Measurements from ENCODE around the gene ITGB1. TPM values are rescaled to one million over a fixed set of nuclear protein-coding genes. Genes with fewer than 3 reads are reported as not detected.
A peak's percentile ranks its signal among the peaks of the same experiment; 100 is the strongest.
"Not testable (repeated sequence)": the region's sequence is repeated elsewhere in the genome, so short reads cannot be mapped to it uniquely, and the experiment has no call there.

The ITGB1 gene
- total RNA-seq: 373 TPM

DNA sequence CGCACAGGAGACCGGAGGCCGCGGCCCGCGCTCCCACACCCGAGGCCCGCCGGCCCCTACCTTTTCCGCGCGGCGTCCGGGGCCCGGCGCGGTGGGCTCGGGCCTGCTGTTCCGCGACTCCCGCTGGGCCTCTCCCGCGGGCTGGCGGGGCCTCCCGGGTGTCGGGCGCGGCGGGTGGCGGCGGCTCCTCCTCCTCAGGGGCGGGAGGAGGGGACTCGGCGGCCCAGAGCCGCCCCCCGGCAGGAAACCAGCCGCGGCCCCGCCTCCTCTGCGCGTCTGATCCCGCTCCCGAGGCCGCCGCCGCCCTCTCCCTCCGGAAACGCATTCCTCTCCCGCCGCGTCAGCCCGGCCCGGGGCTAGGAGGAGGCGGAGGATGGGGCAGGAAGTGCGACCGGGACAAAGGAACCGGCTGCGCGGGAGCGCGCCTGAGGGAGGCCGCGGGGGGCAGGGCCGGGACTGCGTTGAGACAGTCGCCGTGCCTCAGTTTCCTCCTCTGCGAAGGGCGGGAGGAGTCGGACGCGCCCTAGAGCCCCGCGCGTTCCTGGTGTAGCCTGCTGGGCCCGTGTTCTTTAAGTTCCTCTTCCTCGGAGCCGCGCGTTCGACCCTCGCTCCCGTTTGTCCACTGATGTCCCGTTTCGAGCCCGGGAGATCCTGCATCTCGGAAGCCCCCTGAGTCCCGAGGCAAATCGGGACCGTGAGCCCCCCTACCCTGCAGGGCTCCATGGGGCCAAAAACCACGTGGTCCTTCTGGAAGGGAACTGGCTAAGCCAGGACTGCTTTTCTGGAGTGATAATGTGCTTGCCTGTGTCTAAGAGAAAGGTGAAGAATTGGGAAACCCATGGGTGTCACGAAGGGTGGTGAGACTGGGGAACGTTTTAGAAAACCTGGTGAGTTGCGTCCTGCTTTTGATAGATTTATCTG is at the start of gene ITGB1:
TSS of gene ITGB1 (minus strand) at position 146 of the 921 bp plus-strand sequence. CDS start 22,672 bp downstream, outside the sequence.
- DNase-seq (ENCODE audit: low spot score): peak; percentile 99
- intact Hi-C loops (cut with DNase I): no loop called here
- peak; percentile 98 for ATAC-seq

GRCh38 chr10:33006342-33006887 is 48.4 kb upstream of the ITGB1 start:
- DNase-seq (ENCODE audit: low spot score) (no peak), ATAC-seq (no peak)
- intact Hi-C loops (cut with DNase I): no loop called here

- DNase-seq (ENCODE audit: low spot score): peak; percentile 74
- peak; percentile 95 for ATAC-seq
- intact Hi-C loops (cut with DNase I): no loop called here
Observed at GRCh38 chr10:33005322-33006301, 47.6 kb upstream of the ITGB1 start.

GRCh38 chr10:33001908-33002492 is 44.0 kb upstream of the ITGB1 start:
- ATAC-seq (no peak), DNase-seq (ENCODE audit: low spot score) (no peak)
- intact Hi-C loops (cut with DNase I): no loop called here

DNA sequence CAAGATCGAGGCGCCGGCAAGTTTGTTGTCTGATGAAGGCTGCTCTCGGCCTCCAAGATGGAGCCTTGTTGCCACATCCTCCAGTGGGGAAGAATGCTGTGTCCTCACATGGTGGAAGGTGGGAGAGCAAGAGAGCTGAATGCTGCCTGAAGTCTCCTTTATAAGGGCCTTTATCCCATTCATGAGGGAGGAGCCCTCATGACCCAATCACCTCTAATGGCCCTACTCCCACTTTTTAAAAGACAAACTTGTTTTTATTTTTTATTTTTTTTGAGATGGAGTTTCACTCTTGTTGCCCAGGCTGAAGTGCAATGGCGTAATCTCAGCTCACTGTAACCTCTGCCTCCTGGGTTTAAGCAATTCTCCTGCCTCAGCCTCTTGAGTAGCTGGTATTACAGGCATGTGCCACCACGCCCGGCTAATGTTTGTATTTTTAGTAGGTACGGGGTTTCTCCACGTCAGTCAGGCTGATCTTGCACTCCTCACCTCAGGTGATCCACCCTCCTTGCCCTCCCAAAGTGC is 40.1 kb upstream of the ITGB1 start:
- intact Hi-C loops (cut with DNase I); DNase-seq (ENCODE audit: low spot score); ATAC-seq: not testable (repeated sequence)

DNA sequence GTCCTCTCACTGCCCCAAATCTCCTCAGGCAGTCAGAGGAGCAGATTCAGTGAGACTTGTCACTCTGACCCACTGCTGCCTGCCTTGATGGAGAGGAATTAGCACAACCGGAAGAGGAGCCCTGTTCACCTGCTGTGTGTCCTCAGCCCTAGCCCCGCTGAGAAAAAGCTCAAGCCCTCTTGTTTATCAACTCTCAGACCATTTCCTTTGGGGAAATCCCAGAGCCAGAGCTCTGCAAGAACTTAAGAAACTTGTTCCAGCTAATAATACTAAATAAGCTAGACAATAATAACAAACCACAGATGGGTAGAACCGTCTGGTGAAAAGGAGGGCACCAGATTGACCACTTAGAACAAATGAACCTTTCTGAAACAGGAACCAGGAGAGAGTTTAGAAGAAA is 37.7 kb upstream of the ITGB1 start:
- ATAC-seq (no peak), DNase-seq (ENCODE audit: low spot score) (no peak)
- intact Hi-C loops (cut with DNase I): no loop called here

- DNase-seq (ENCODE audit: low spot score) (no peak), ATAC-seq (no peak)
- intact Hi-C loops (cut with DNase I): no loop called here
Observed at GRCh38 chr10:32995066-32995622, 37.1 kb upstream of the ITGB1 start.

DNA sequence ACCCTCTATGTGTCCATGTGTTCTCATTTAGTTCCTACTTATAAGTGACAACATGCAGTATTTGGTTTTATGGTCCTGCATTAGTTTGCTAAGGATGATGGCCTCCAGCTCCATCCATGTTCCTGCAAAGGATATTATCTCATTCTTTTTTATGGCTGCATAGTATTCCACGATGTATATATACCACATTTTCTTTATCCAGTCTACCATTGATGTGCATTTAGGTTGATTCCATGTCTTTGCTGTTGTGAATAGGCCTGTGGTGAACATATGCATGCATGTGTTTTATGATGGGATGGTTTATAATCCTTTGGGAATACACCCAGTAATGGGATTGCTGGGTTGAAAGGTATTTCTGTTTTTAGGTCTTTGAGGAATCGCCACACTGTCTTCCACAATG is 36.6 kb upstream of the ITGB1 start:
- intact Hi-C loops (cut with DNase I); DNase-seq (ENCODE audit: low spot score): not testable (repeated sequence)

GRCh38 chr10:32992310-32992709 is 34.3 kb upstream of the ITGB1 start:
- ATAC-seq; intact Hi-C loops (cut with DNase I); DNase-seq (ENCODE audit: low spot score): not testable (repeated sequence)

More for the DNA sequence above, 36.6 kb upstream of the ITGB1 start:
- not testable (repeated sequence) for ATAC-seq

DNA sequence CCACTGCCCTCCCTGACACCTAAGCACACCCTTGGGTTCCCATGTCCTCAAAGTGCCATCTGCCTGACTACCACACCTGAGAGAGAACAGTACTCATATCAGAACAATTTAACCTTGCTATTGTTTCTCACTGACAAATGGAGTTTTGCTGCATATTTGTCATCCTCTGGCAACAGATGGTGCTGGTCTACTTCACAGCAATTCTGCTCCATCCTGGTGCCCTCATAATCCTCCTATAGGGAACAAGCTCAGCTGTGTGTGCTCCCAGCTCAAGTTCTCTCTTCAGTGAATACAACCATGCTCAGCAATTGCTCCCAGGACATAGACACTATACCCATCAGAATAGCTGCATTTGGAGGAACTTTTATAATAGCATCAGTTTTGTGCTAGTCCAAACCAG is 32.8 kb upstream of the ITGB1 start:
- DNase-seq (ENCODE audit: low spot score): no peak
- intact Hi-C loops (cut with DNase I): no loop called here
- ATAC-seq: no peak

GRCh38 chr10:32988604-32989003 is 30.6 kb upstream of the ITGB1 start:
- intact Hi-C loops (cut with DNase I): no loop called here
- DNase-seq (ENCODE audit: low spot score) (no peak), ATAC-seq (no peak)

GRCh38 chr10:32987172-32987571 is 29.1 kb upstream of the ITGB1 start:
- ATAC-seq (no peak), DNase-seq (ENCODE audit: low spot score) (no peak)
- intact Hi-C loops (cut with DNase I): no loop called here

- DNase-seq (ENCODE audit: low spot score) (no peak), ATAC-seq (no peak)
- intact Hi-C loops (cut with DNase I): no loop called here
Observed at GRCh38 chr10:32985775-32986350, 27.8 kb upstream of the ITGB1 start.

GRCh38 chr10:32985341-32985764 is 27.3 kb upstream of the ITGB1 start:
- DNase-seq (ENCODE audit: low spot score) (no peak), ATAC-seq (no peak)
- intact Hi-C loops (cut with DNase I): no loop called here

DNA sequence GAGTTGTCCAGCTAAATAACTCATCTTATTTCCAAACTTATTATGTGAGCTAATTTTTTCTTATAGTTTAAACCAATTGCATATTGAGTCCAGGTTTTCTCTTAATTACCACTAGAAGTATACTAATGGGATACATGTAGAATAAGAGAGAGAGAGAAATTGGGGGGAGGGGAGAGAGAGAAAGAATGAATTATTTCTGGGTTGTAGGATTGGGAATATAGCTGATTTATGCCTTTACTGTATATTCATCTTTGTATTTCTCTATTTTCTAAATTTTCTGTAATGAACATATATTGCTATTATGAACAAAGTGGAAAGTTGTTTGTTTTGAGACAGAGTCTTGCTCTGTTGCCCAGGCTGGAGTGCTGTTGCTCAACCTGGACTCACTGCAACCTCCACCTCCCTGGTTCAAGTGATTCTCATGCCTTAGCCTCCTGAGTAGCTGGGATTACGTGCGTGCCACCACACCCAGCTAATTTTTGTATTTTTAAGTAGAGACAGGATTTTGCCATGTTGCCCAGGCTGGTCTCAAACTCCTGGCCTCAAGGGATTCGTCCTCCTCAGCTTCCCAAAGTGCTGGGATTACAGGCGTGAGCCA is 26.1 kb upstream of the ITGB1 start:
- no peak for DNase-seq (ENCODE audit: low spot score)
- intact Hi-C loops (cut with DNase I): no loop called here
- no peak for ATAC-seq

- ATAC-seq (no peak), DNase-seq (ENCODE audit: low spot score) (no peak)
- intact Hi-C loops (cut with DNase I): no loop called here
Observed at GRCh38 chr10:32982911-32983909, 25.2 kb upstream of the ITGB1 start.

Measured in sciatic nerve (tissue), 2 donors.